Neuronal stem cell (in vitro differentiated cells): ENCODE data around the gene MRGPRX3.

Source experiments
- DNase-seq: peaks from one replicate; pipeline ENCODE4 v3.0.0-alpha.2; 2013; ENCODE audit warnings: low spot score
- H2AFZ ChIP-seq: one replicate; pipeline ENCODE4 v1.6.1; 2013; ENCODE audit warnings: mild to moderate bottlenecking, low read length, inconsistent platforms
- H2AK5ac ChIP-seq: 2 replicates; pipeline ENCODE4 v1.6.1; 2013; ENCODE audit warnings: low read depth, mild to moderate bottlenecking, inconsistent platforms, low read length, moderate library complexity, mixed read lengths
- H2BK120ac ChIP-seq: 2 replicates; pipeline ENCODE4 v1.6.1; 2013; ENCODE audit warnings: low read depth, mild to moderate bottlenecking, inconsistent platforms, low read length, moderate library complexity, mixed read lengths
- H2BK12ac ChIP-seq: one replicate; pipeline ENCODE4 v1.6.1; 2013; ENCODE audit warnings: low read length, inconsistent platforms
- H2BK15ac ChIP-seq: 2 replicates; pipeline ENCODE4 v1.6.1; 2013; ENCODE audit warnings: mild to moderate bottlenecking, low read length, inconsistent platforms, mixed read lengths
- H2BK5ac ChIP-seq: one replicate; pipeline ENCODE4 v1.6.1; 2013; ENCODE audit warnings: inconsistent platforms, mild to moderate bottlenecking, low read length, moderate library complexity
- H3K14ac ChIP-seq: one replicate; pipeline ENCODE4 v1.6.1; 2013; ENCODE audit warnings: low read length, inconsistent platforms
- H3K18ac ChIP-seq: 2 replicates; pipeline ENCODE4 v1.6.1; 2013; ENCODE audit warnings: low read length, inconsistent platforms
- H3K23ac ChIP-seq: 2 replicates; pipeline ENCODE4 v1.6.1; 2013; ENCODE audit warnings: low read depth, mild to moderate bottlenecking, mixed read lengths, low read length, inconsistent platforms; ENCODE audit not compliant: poor library complexity
- H3K27ac ChIP-seq: replicated peaks from 3 replicates; pipeline ENCODE4 v1.5.1; 2013; ENCODE audit warnings: low read length, inconsistent platforms
- H3K27me3 ChIP-seq, 3 experiments: 2 replicates each; pipeline ENCODE4 v1.6.1; 2013; ENCODE audit warnings: low read length in 3 of 3, mild to moderate bottlenecking in 2 of 3, inconsistent platforms in 1 of 3, low read depth in 1 of 3, mixed read lengths in 1 of 3, moderate library complexity in 1 of 3; ENCODE audit not compliant: control insufficient read depth in 3 of 3, insufficient read depth in 3 of 3
- H3K36me3 ChIP-seq, 2 donors: replicated peaks in 1 of 2; 2 replicates each; pipeline ENCODE4 v1.6.1; 2013; ENCODE audit warnings: low read length in 2 of 2; ENCODE audit not compliant: control insufficient read depth in 2 of 2, insufficient read depth in 2 of 2
- H3K4ac ChIP-seq: 2 replicates; pipeline ENCODE4 v1.6.1; 2013; ENCODE audit warnings: inconsistent platforms, mild to moderate bottlenecking, low read length, moderate library complexity
- H3K4me1 ChIP-seq, 2 donors: 1 replicate in 1 of 2; 2 replicates in 1 of 2; pipeline ENCODE4 v1.6.1; 2013; ENCODE audit warnings: low read length in 2 of 2, low read depth in 1 of 2; ENCODE audit not compliant: control insufficient read depth in 2 of 2, insufficient read depth in 1 of 2
- H3K4me2 ChIP-seq: one replicate; pipeline ENCODE4 v1.6.1; 2013; ENCODE audit warnings: mild to moderate bottlenecking, low read length, inconsistent platforms; ENCODE audit not compliant: insufficient read depth, poor library complexity, severe bottlenecking
- H3K4me3 ChIP-seq, 2 donors: 2 replicates each; pipeline ENCODE4 v1.5.1; 2013; ENCODE audit warnings: low read length in 2 of 2, mild to moderate bottlenecking in 2 of 2, inconsistent platforms in 1 of 2, moderate library complexity in 1 of 2
- H3K79me1 ChIP-seq: one replicate; pipeline ENCODE4 v1.6.1; 2013; ENCODE audit warnings: low read depth, mild to moderate bottlenecking, inconsistent platforms, low read length, moderate library complexity
- H3K9ac ChIP-seq: one replicate; pipeline ENCODE4 v1.6.1; 2013; ENCODE audit warnings: mild to moderate bottlenecking, low read depth, low read length, inconsistent platforms; ENCODE audit not compliant: poor library complexity
- H3K9me3 ChIP-seq, 2 donors: replicated peaks in 1 of 2; 2 replicates each; pipeline versions ENCODE3 to v1.6.1; 2013; ENCODE audit warnings: low read length in 2 of 2, mild to moderate bottlenecking in 2 of 2, inconsistent platforms in 1 of 2, low read depth in 1 of 2, mixed read lengths in 1 of 2, moderate library complexity in 1 of 2; ENCODE audit not compliant: control insufficient read depth in 2 of 2, insufficient read depth in 1 of 2
- H4K8ac ChIP-seq: one replicate; pipeline ENCODE4 v1.6.1; 2013; ENCODE audit warnings: low read depth, mild to moderate bottlenecking, inconsistent platforms, low read length, moderate library complexity
- H4K91ac ChIP-seq: one replicate; pipeline ENCODE4 v1.6.1; 2013; ENCODE audit warnings: low read length, low read depth, mild to moderate bottlenecking, inconsistent platforms; ENCODE audit not compliant: poor library complexity
- WGBS, 2 donors: extraction: QIAGEN DNeasy Blood & Tissue Kit; methylation state at CpG; one replicate each; pipeline ENCODE4 v1.1.7; 2013; ENCODE audit warnings: missing lambda C conversion rate in 2 of 2, mixed read lengths in 1 of 2; ENCODE audit not compliant: insufficient read length in 2 of 2, insufficient replicate concordance in 1 of 2; ENCODE audit errors: extremely low coverage in 2 of 2; 5-methylcytosine and 5-hydroxymethylcytosine counted together

The MRGPRX3 gene

DNA sequence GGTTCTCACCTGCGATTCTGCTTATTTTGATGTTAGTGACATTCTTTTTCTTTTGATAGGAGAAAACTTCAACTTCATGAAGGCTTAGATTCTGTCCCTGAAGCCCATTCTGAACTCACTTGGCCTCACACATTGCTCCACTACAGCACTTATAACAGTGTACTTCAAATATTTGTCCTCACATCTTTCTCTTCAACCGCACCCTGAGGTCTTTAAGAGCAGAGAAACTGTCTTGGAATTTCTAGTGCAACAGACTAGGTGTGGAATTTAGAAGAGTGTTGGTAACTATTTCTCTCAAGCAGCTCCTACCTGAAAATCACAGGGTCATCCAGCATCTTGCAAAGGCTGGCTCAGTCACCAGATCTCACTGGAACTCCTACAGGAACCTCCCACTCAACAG, 7.8 kb downstream of the MRGPRX3 start:
- no peak overlapping the region for H3K27ac ChIP-seq
- H3K36me3 ChIP-seq, result no peaks in the 10 kb centered on the region
- H2BK15ac ChIP-seq, result no peak overlapping the region
- no peak overlapping the region for H3K4me2 ChIP-seq
- peaks cover 0 to 1% of the 10 kb centered on the region in 2 donors for H3K9me3 ChIP-seq
- no peak overlapping the region for H2AK5ac ChIP-seq
- H2AFZ ChIP-seq, result no peak overlapping the region
- H3K23ac ChIP-seq, result no peak overlapping the region
- no peak overlapping the region for H2BK5ac ChIP-seq
- H2BK12ac ChIP-seq, result no peak overlapping the region
- no peak overlapping the region for H2BK120ac ChIP-seq
- H3K9ac ChIP-seq, result no peak overlapping the region
- no peak overlapping the region for H3K18ac ChIP-seq
- H3K27me3 ChIP-seq, result peaks cover 0 to under 1% (median 0%) of the 10 kb centered on the region in 3 experiments
- WGBS, 2 donors, result no CpG with 5 or more reads among the region's 2 CpGs
- H4K91ac ChIP-seq, result no peak overlapping the region
- no peak overlapping the region for H3K4me3 ChIP-seq
- DNase-seq, result no peak
- no peak overlapping the region for H4K8ac ChIP-seq
- no peaks in the 10 kb centered on the region for H3K79me1 ChIP-seq
- no peaks in the 10 kb centered on the region for H3K4me1 ChIP-seq
- H3K14ac ChIP-seq, result no peak overlapping the region
- no peak overlapping the region for H3K4ac ChIP-seq

GRCh38 chr11:18144243-18144642, 11.9 kb downstream of the MRGPRX3 start:
- Histone ChIP-seq H3K4ac (no peak overlapping the region), H3K9me3 (no peaks in the 10 kb centered on the region), H2BK5ac (no peak overlapping the region), H3K36me3 (no peaks in the 10 kb centered on the region), H3K4me2 (no peak overlapping the region), H4K8ac (no peak overlapping the region), H4K91ac (no peak overlapping the region), H3K14ac (no peak overlapping the region), H3K23ac (no peak overlapping the region), H2AFZ (no peak overlapping the region), H3K18ac (no peak overlapping the region), H3K9ac (no peak overlapping the region), H3K79me1 (no peaks in the 10 kb centered on the region), H2BK12ac (no peak overlapping the region), H2BK15ac (no peak overlapping the region), H3K27me3 (peaks cover 0 to 9% (median 0%) of the 10 kb centered on the region in 3 experiments), H3K4me1 (no peaks in the 10 kb centered on the region), H2AK5ac (no peak overlapping the region), H3K27ac (no peak overlapping the region), H2BK120ac (no peak overlapping the region), H3K4me3 (no peak overlapping the region)
- no CpG with 5 or more reads among the region's 5 CpGs for WGBS, 2 donors
- DNase-seq, result no peak

- H3K4ac ChIP-seq, result no peak overlapping the region
- H4K91ac ChIP-seq, result no peak overlapping the region
- no peak overlapping the region for H3K4me2 ChIP-seq
- no peak overlapping the region for H3K27ac ChIP-seq
- H3K9ac ChIP-seq, result no peak overlapping the region
- no peak overlapping the region for H3K14ac ChIP-seq
- H3K18ac ChIP-seq, result no peak overlapping the region
- H3K79me1 ChIP-seq, result no peaks in the 10 kb centered on the region
- no peak overlapping the region for H2BK12ac ChIP-seq
- H3K4me3 ChIP-seq, result no peak overlapping the region
- H2AFZ ChIP-seq, result no peak overlapping the region
- DNase-seq, result no peak
- no CpG with 5 or more reads among the region's 2 CpGs for WGBS, 2 donors
- no peak overlapping the region for H2BK15ac ChIP-seq
- H3K27me3 ChIP-seq, result peaks cover 0 to 15% (median 0%) of the 10 kb centered on the region in 3 experiments
- H2BK5ac ChIP-seq, result no peak overlapping the region
- H3K36me3 ChIP-seq, result no peaks in the 10 kb centered on the region
- H4K8ac ChIP-seq, result no peak overlapping the region
- H3K4me1 ChIP-seq, result no peaks in the 10 kb centered on the region
- no peak overlapping the region for H2AK5ac ChIP-seq
- no peak overlapping the region for H3K23ac ChIP-seq
- H3K9me3 ChIP-seq, result no peaks in the 10 kb centered on the region
- H2BK120ac ChIP-seq, result no peak overlapping the region
Measured at GRCh38 chr11:18145025-18145424, 12.7 kb downstream of the MRGPRX3 start.

DNA sequence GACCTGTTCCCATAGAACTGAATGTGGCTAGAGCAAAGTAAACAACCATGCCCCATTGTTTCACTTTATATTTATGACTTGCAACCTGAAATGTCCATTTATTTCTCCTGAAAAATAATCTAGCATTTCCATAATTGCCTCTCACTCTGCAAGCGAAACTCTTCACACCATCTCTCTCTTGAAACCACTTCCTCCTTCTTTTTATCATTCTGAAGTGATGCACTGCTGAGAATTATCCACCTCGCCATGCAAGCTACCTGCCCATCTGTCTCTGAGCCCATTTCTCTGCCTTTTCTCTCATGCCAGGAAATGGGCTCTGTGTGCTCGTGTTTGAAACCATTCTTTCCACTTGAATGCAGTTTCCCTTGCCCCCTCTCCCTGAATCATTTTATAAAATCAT, 13.5 kb downstream of the MRGPRX3 start:
- Histone ChIP-seq H3K4ac (no peak overlapping the region), H4K91ac (no peak overlapping the region), H2AK5ac (no peak overlapping the region), H3K23ac (no peak overlapping the region), H3K79me1 (no peaks in the 10 kb centered on the region), H3K36me3 (no peaks in the 10 kb centered on the region), H2BK5ac (no peak overlapping the region), H2BK15ac (no peak overlapping the region), H3K4me3 (no peak overlapping the region), H3K27me3 (peaks cover 0 to 15% (median 0%) of the 10 kb centered on the region in 3 experiments), H3K14ac (no peak overlapping the region), H3K4me2 (no peak overlapping the region), H2BK120ac (no peak overlapping the region), H2AFZ (no peak overlapping the region), H3K9me3 (no peaks in the 10 kb centered on the region), H3K27ac (no peak overlapping the region), H3K18ac (no peak overlapping the region), H4K8ac (no peak overlapping the region), H2BK12ac (no peak overlapping the region), H3K4me1 (no peaks in the 10 kb centered on the region), H3K9ac (no peak overlapping the region)
- no peak for DNase-seq
- no CpG with 5 or more reads among the region's 3 CpGs for WGBS, 2 donors
